Hypothalamus (tissue), 51 donors: ENCODE results near the gene HAVCR1.
"Not testable (repeated sequence)": the region's sequence is repeated elsewhere in the genome, so short reads cannot be mapped to it uniquely, and the experiment has no call there.

Source experiments
- DNase-seq, 51 donors: peaks; one replicate each; lab custom pipeline; 2025; lab: John Stamatoyannopoulos, UW

The HAVCR1 gene

DNA sequence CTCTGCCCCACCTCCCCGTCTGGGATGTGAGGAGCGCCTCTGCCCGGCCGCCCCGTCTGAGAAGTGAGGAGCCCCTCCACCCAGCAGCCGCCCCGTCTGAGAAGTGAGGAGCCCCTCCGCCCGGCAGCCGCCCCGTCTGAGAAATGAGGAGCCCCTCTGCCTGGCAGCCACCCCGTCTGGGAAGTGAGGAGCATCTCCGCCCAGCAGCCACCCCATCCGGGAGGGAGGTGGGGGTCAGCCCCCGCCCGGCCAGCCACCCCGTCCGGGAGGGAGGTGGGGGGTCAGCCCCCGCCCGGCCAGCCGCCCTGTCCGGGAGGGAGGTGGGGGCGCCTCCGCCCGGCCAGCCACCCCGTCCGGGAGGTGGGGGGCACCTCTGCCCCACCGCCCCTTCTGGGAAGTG is 44.8 kb downstream of the HAVCR1 start:
- DNase-seq = not testable (repeated sequence)

- no peak for DNase-seq
Measured at GRCh38 chr5:157006262-157006661, 52.7 kb downstream of the HAVCR1 start.

DNA sequence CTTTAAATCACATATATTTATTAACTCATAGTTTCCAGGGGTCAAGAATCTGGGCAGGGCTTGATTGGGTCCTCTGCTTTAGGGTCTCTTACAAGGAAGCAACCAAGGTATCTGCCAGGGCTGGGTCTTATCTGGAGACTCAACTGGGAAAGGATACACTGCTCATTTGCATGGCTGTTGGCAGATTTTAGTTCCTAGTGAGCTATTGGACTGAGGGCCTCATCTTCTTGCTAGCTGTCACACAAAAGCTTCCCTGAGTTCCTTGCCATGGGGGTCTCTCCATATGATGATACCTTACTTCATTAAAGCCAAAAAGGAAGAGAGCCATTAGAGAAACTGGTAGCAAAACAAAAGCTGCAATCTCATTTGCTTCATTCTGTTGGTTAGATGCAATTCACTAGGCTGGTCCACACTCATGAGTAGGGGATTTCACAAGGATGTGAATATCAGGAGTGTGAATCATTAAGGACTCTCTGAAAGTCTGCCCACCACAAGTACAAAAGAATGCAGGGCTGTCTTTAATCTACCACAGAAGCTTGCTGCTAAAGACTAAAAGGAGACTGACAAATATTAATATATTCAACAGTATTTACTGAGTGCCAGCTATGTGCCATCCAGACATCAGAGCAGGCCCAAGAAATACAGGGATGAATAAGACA is 53.9 kb downstream of the HAVCR1 start:
- no peak for DNase-seq

- peak in 1 of 51 donors; percentile 1 for DNase-seq
Measured at GRCh38 chr5:156991714-156992113, 67.2 kb downstream of the HAVCR1 start.

DNA sequence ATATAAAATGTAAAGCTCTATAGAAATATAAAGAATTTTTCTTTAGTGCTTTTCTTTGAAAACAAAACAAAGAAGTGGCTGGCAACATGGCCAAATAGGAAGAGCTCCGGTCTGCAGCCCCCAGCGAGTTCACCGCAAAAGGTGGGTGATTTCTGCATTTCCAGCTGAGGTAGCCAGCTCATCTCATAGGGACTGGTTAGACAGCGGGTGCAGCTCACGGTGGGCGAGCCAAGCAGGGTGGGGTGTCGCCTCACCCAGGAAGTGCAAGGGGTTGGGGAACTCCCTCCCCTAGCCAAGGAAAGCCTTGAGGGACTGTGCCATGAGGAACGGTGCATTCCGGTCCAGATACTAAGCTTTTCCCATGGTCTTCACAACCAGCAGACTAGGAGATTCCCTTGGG is 74.9 kb downstream of the HAVCR1 start:
- no peak for DNase-seq

DNA sequence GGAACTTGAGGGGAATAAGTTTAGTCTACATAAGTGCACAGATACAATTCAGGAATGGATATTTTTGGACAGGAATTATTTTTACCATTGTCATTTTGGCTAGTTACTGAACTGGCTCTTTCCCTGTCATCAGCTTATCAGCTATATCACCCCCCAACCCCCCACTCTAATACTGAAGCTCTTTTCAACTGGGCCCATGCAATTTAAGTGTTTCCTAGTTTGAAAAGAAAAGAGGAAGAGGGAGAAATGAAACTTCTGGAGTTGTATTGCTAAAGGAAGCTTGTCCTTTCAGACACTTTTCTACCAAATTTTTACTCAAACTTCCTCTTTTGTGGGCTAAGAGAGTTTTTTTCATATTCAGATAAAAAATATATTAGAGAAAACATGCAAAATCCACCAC is 77.4 kb downstream of the HAVCR1 start:
- DNase-seq = no peak
